Osteocyte (in vitro differentiated cells): Measurements from ENCODE around the gene NMB. TPM values are rescaled to one million over a fixed set of nuclear protein-coding genes. Genes with fewer than 3 reads are reported as not detected.

Experiments used
- DNase-seq: peaks from one replicate; pipeline ENCODE4 v3.0.0; 2021; ENCODE audit warnings: mixed read lengths; ENCODE audit not compliant: unreplicated experiment; ENCODE audit errors: extremely low spot score
- H3K27ac Mint-ChIP-seq: one replicate; pipeline ENCODE4 v1.8.0; 2021; ENCODE audit warnings: mild to moderate bottlenecking, mixed read lengths; ENCODE audit not compliant: unreplicated experiment
- H3K27me3 Mint-ChIP-seq: one replicate; pipeline ENCODE4 v1.8.0; 2021; ENCODE audit warnings: mixed read lengths; ENCODE audit not compliant: unreplicated experiment
- H3K36me3 Mint-ChIP-seq: one replicate; pipeline ENCODE4 v1.8.0; 2021; ENCODE audit warnings: mixed read lengths; ENCODE audit not compliant: unreplicated experiment
- H3K4me1 Mint-ChIP-seq: one replicate; pipeline ENCODE4 v1.8.0; 2021; ENCODE audit warnings: mixed read lengths; ENCODE audit not compliant: unreplicated experiment
- H3K4me3 Mint-ChIP-seq: one replicate; pipeline ENCODE4 v1.8.0; 2021; ENCODE audit warnings: mild to moderate bottlenecking, moderate library complexity, mixed read lengths; ENCODE audit not compliant: unreplicated experiment
- H3K9me3 Mint-ChIP-seq: one replicate; pipeline ENCODE4 v1.8.0; 2021; ENCODE audit warnings: mixed read lengths; ENCODE audit not compliant: unreplicated experiment
- CTCF ChIP-seq: fragments of 200-600 bp; sonication (generic); IDR thresholded peaks from 2 replicates; pipeline ENCODE4 v1.5.0; 2021; ENCODE audit warnings: antibody characterized with exemption, mild to moderate bottlenecking, moderate library complexity
- total RNA-seq: library from RNA; stranded (reverse); gene quantifications from 2 replicates; pipeline ENCODE4 v1.2.1, GENCODE V29; 2021

Gene NMB
- total RNA-seq, 1 donor from 2014 or later, result 4.7 TPM

GRCh38 chr15:84685304-84685703 is 27.3 kb upstream of the NMB start:
- no peak for TF ChIP-seq CTCF
- H3K9me3 Mint-ChIP-seq, result no peaks in the 10 kb centered on the region
- peaks cover 36% of the 10 kb centered on the region for H3K36me3 Mint-ChIP-seq
- H3K4me1 Mint-ChIP-seq, result peaks cover 7% of the 10 kb centered on the region
- no peak for DNase-seq
- no peaks in the 10 kb centered on the region for H3K27me3 Mint-ChIP-seq
- H3K27ac Mint-ChIP-seq, result peak overlapping the region; percentile 87
- no peak overlapping the region for H3K4me3 Mint-ChIP-seq

DNA sequence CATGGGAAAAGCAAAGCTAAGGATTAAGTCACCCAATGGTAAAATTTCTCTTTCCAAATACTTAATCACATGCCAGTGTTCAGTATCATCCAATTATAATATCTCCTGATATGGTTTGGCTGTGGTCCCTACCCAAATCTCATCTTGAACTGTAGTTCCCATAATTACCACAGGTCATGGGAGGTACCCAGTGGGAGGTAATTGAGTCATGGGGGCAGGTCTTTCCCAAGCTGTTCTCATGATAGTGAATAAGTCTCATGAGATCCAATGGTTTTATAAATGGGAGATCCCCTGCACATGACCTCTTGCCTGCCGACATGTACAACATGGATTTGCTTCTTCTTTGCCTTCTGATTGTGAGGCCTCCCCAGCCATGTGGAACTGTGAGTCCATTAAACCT is 26.1 kb upstream of the NMB start:
- no peak for DNase-seq
- TF ChIP-seq CTCF, result no peak
- no peaks in the 10 kb centered on the region for H3K9me3 Mint-ChIP-seq
- peaks cover 7% of the 10 kb centered on the region for H3K4me1 Mint-ChIP-seq
- H3K4me3 Mint-ChIP-seq, result no peak overlapping the region
- H3K27ac Mint-ChIP-seq, result no peak overlapping the region
- no peaks in the 10 kb centered on the region for H3K27me3 Mint-ChIP-seq
- H3K36me3 Mint-ChIP-seq, result peaks cover 37% of the 10 kb centered on the region

DNA sequence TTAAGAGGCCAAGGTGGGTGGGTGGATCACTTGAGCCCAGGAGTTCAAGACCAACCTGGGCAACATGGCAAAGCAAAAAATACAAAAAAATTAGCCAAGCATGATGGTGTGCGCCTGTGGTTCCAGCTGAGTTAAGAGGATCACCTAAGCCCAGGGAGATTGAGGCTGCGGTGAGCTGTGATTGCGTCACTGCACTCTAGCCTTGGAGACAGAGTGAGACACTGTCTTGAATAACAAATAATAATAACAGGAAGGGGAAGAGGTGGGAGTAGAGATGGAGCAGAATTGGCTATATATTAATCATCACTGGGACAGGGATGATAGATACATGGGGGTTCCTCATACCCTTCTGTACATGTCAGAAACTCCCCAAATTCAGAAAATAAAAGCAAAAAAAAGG is 23.8 kb upstream of the NMB start:
- no peaks in the 10 kb centered on the region for H3K27me3 Mint-ChIP-seq
- H3K4me3 Mint-ChIP-seq, result no peak overlapping the region
- DNase-seq, result no peak
- TF ChIP-seq CTCF, result no peak
- peaks cover 33% of the 10 kb centered on the region for H3K36me3 Mint-ChIP-seq
- no peaks in the 10 kb centered on the region for H3K9me3 Mint-ChIP-seq
- peak overlapping the region; percentile 53 for H3K27ac Mint-ChIP-seq
- peaks cover 7% of the 10 kb centered on the region for H3K4me1 Mint-ChIP-seq

DNA sequence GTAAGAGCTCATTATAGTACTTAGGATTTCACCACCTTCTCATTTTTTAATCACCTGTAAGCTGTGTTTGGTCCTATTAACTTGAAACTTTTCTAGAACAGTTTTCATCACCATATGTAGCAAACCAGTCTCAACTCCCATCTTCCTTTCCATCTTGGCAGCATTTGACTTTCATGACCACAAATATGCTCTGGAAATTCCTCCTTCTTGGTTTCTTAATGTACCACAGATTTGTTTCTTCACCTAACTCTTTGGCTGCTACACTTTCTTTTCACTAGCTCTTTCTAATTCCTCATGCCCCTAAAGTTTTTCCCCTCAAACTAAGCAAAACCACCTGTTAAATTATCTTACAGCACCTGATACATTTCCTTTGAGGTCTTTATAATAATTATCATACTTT is 13.2 kb upstream of the NMB start:
- no peaks in the 10 kb centered on the region for H3K27me3 Mint-ChIP-seq
- H3K4me3 Mint-ChIP-seq, result no peak overlapping the region
- H3K27ac Mint-ChIP-seq, result peak overlapping the region; percentile 65
- DNase-seq, result no peak
- TF ChIP-seq CTCF, result no peak
- peaks cover 35% of the 10 kb centered on the region for H3K36me3 Mint-ChIP-seq
- H3K4me1 Mint-ChIP-seq, result peaks cover 19% of the 10 kb centered on the region
- no peaks in the 10 kb centered on the region for H3K9me3 Mint-ChIP-seq

DNA sequence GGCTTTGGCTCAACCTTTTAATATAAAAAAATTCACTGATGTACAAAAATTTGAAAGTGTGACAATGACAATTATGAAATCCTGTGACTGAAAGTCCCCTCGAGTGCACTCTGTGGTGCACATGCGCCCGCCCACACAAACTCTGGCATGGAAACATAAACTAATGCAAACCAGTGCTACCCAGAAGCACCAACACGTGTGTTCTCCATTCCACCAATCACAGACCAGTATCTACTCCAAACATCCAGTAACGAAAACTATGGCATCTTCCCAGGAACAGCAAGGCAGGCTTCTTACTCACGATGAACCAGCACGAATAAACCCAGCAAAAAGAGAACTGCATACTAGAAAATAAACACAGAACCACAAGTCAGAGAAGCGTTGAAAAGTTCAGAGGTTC is 11.7 kb upstream of the NMB start:
- H3K36me3 Mint-ChIP-seq, result peaks cover 43% of the 10 kb centered on the region
- no peak overlapping the region for H3K4me3 Mint-ChIP-seq
- H3K4me1 Mint-ChIP-seq, result peaks cover 19% of the 10 kb centered on the region
- H3K9me3 Mint-ChIP-seq, result no peaks in the 10 kb centered on the region
- H3K27me3 Mint-ChIP-seq, result no peaks in the 10 kb centered on the region
- no peak for TF ChIP-seq CTCF
- peak overlapping the region; percentile 9 for H3K27ac Mint-ChIP-seq
- peak; percentile 7 for DNase-seq
